Measurements from ENCODE around the gene ITGB2. TPM values are rescaled to one million over a fixed set of nuclear protein-coding genes. Genes with fewer than 3 reads are reported as not detected.

Gene ITGB2
- total RNA-seq, 1 experiment from 2014 or later = 38.8 TPM

GRCh38 chr21:44876849-44877575 lies 43.7 kb downstream of the ITGB2 start:
- DNase-seq = no peak
- no peak overlapping the region for H3K4me3 ChIP-seq
- H3K9me3 ChIP-seq (replicated peaks) = no peaks in the 10 kb centered on the region
- H3K27ac ChIP-seq = no peak overlapping the region
- H3K4me1 ChIP-seq = peaks cover 24% of the 10 kb centered on the region
- no peaks in the 10 kb centered on the region for H3K36me3 ChIP-seq
- no peaks in the 10 kb centered on the region for H3K27me3 ChIP-seq

- H3K9me3 ChIP-seq (replicated peaks) = no peaks in the 10 kb centered on the region
- H3K36me3 ChIP-seq = no peaks in the 10 kb centered on the region
- H3K27me3 ChIP-seq = no peaks in the 10 kb centered on the region
- H3K4me1 ChIP-seq = peaks cover 24% of the 10 kb centered on the region
- no peak overlapping the region for H3K27ac ChIP-seq
- no peak overlapping the region for H3K4me3 ChIP-seq
- DNase-seq = no peak
These were observed 45.4 kb downstream of the ITGB2 start for GRCh38 chr21:44875316-44875700.

GRCh38 chr21:44874497-44875315 lies 46.0 kb downstream of the ITGB2 start:
- no peaks in the 10 kb centered on the region for H3K36me3 ChIP-seq
- no peaks in the 10 kb centered on the region for H3K27me3 ChIP-seq
- no peak for DNase-seq
- peaks cover 27% of the 10 kb centered on the region for H3K4me1 ChIP-seq
- H3K27ac ChIP-seq = peak overlapping the region; percentile 68
- no peaks in the 10 kb centered on the region for H3K9me3 ChIP-seq (replicated peaks)
- peak overlapping the region; percentile 80 for H3K4me3 ChIP-seq

GRCh38 chr21:44874240-44874496 lies 46.5 kb downstream of the ITGB2 start:
- no peaks in the 10 kb centered on the region for H3K9me3 ChIP-seq (replicated peaks)
- peak overlapping the region; percentile 68 for H3K27ac ChIP-seq
- peaks cover 29% of the 10 kb centered on the region for H3K4me1 ChIP-seq
- H3K27me3 ChIP-seq = no peaks in the 10 kb centered on the region
- H3K4me3 ChIP-seq = peak overlapping the region; percentile 80
- H3K36me3 ChIP-seq = no peaks in the 10 kb centered on the region
- no peak for DNase-seq

GRCh38 chr21:44873356-44874239 lies 47.1 kb downstream of the ITGB2 start, which contains the start of gene PTTG1IP:
PTTG1IP (minus strand) TSS chr21:44873690; CDS start chr21:44873616, 74 bp downstream.
- H3K4me1 ChIP-seq = peaks cover 35% of the 10 kb centered on the region
- peak within 1 kb of the TSS; percentile 80 for H3K4me3 ChIP-seq
- no peaks in the 10 kb centered on the region for H3K9me3 ChIP-seq (replicated peaks)
- no peaks in the 10 kb centered on the region for H3K27me3 ChIP-seq
- no peaks in the 10 kb centered on the region for H3K36me3 ChIP-seq
- DNase-seq = peak; percentile 98 to 99
- H3K27ac ChIP-seq = peak within 1 kb of the TSS; percentile 68

GRCh38 chr21:44872649-44873355 lies 47.9 kb downstream of the ITGB2 start:
- Histone ChIP-seq H3K27ac (peak overlapping the region; percentile 68), H3K4me1 (peaks cover 43% of the 10 kb centered on the region), H3K36me3 (no peaks in the 10 kb centered on the region), H3K4me3 (peak overlapping the region; percentile 80), H3K27me3 (no peaks in the 10 kb centered on the region), H3K9me3 (replicated peaks) (no peaks in the 10 kb centered on the region)
- peak in 1 of 2 experiments; percentile 48 for DNase-seq

- H3K9me3 ChIP-seq (replicated peaks) = no peaks in the 10 kb centered on the region
- peaks cover 48% of the 10 kb centered on the region for H3K4me1 ChIP-seq
- no peaks in the 10 kb centered on the region for H3K27me3 ChIP-seq
- DNase-seq = no peak
- peak overlapping the region; percentile 68 for H3K27ac ChIP-seq
- H3K36me3 ChIP-seq = no peaks in the 10 kb centered on the region
- H3K4me3 ChIP-seq = peak overlapping the region; percentile 80
These were observed 48.4 kb downstream of the ITGB2 start for GRCh38 chr21:44872323-44872648.

- Histone ChIP-seq H3K4me3 (peak overlapping the region; percentile 80), H3K9me3 (replicated peaks) (no peaks in the 10 kb centered on the region), H3K27me3 (no peaks in the 10 kb centered on the region), H3K27ac (no peak overlapping the region; the same call in 1 of the 2 replicates), H3K4me1 (peaks cover 54% of the 10 kb centered on the region), H3K36me3 (no peaks in the 10 kb centered on the region)
- no peak for DNase-seq
These were observed 49.0 kb downstream of the ITGB2 start for GRCh38 chr21:44871576-44872269.

- Histone ChIP-seq H3K4me3 (no peak overlapping the region), H3K27me3 (no peaks in the 10 kb centered on the region), H3K27ac (peak overlapping the region; percentile 62), H3K4me1 (peaks cover 56% of the 10 kb centered on the region), H3K9me3 (replicated peaks) (no peaks in the 10 kb centered on the region), H3K36me3 (0 out of 2 replicates have a peak, but pooled peaks cover under 1% of the 10 kb centered on the region)
- no peak for DNase-seq
These were observed 49.8 kb downstream of the ITGB2 start for GRCh38 chr21:44870748-44871495.

- Histone ChIP-seq H3K4me1 (peaks cover 56% of the 10 kb centered on the region), H3K27ac (peak overlapping the region; percentile 62), H3K27me3 (no peaks in the 10 kb centered on the region), H3K9me3 (replicated peaks) (no peaks in the 10 kb centered on the region), H3K4me3 (no peak overlapping the region), H3K36me3 (peaks cover 9% of the 10 kb centered on the region; the same call in 1 of the 2 replicates)
- peak; percentile 85 to 86 for DNase-seq
These were observed 50.6 kb downstream of the ITGB2 start for GRCh38 chr21:44869781-44870747.

GRCh38 chr21:44868707-44869106 lies 52.0 kb downstream of the ITGB2 start:
- no peak for DNase-seq
- Histone ChIP-seq H3K4me3 (no peak overlapping the region), H3K4me1 (peaks cover 56% of the 10 kb centered on the region), H3K27me3 (no peaks in the 10 kb centered on the region), H3K36me3 (peaks cover 22% of the 10 kb centered on the region), H3K9me3 (replicated peaks) (no peaks in the 10 kb centered on the region), H3K27ac (no peak overlapping the region)

GRCh38 chr21:44867999-44868700 lies 52.5 kb downstream of the ITGB2 start:
- no peaks in the 10 kb centered on the region for H3K27me3 ChIP-seq
- no peak overlapping the region for H3K4me3 ChIP-seq
- H3K4me1 ChIP-seq = peaks cover 56% of the 10 kb centered on the region
- DNase-seq = no peak
- H3K9me3 ChIP-seq (replicated peaks) = no peaks in the 10 kb centered on the region
- peaks cover 27% of the 10 kb centered on the region for H3K36me3 ChIP-seq
- H3K27ac ChIP-seq = no peak overlapping the region

Data from SJCRH30 (cell line).